ENCODE data around the gene EN2. TPM values are rescaled to one million over a fixed set of nuclear protein-coding genes. Genes with fewer than 3 reads are reported as not detected.

The EN2 gene
- total RNA-seq, 2 donors from 2014 or later: not detected

DNA sequence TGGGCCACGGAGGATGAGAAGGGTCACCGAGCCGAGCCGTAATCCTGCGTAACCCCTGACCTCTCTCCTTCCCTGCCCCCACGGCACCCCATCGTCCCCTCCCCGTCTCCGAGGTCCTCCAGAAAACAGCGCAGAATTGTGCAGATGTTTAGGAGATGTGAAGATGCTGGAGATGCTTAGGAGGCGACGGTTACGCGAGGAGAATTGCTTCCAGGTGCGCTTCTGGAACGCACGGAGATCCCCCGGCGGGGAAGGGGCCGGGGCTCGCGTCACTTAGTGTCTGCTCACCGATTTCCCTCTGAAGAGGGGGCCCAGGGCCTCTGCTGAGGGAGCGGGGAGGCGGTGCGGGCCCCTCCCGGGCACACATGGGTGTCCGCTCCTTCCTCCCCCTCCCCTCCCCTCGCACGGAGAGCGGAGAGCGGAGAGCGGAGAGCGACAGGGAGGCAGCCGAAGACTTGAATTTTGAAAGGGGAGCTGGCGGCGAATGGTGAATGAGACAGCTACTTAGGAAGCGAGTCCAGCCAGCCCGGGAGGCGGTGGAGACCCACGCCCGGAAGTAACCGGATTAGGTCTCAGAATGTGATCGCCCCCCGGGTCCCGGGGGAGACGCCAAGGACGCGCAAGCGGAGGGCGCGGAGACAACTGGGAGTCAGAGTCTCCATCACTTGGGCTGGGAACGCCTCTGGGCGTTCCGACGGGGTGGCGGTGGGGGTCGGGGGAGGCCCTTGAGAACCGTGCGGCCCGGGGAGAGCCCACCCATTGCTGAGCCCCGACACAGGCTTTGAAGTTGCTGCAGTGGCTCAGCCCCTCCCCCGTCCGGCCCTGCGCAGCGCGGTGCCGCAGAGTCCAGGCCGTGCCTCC, 8.7 kb upstream of the EN2 start:
- TF ChIP-seq, protein P1, sequence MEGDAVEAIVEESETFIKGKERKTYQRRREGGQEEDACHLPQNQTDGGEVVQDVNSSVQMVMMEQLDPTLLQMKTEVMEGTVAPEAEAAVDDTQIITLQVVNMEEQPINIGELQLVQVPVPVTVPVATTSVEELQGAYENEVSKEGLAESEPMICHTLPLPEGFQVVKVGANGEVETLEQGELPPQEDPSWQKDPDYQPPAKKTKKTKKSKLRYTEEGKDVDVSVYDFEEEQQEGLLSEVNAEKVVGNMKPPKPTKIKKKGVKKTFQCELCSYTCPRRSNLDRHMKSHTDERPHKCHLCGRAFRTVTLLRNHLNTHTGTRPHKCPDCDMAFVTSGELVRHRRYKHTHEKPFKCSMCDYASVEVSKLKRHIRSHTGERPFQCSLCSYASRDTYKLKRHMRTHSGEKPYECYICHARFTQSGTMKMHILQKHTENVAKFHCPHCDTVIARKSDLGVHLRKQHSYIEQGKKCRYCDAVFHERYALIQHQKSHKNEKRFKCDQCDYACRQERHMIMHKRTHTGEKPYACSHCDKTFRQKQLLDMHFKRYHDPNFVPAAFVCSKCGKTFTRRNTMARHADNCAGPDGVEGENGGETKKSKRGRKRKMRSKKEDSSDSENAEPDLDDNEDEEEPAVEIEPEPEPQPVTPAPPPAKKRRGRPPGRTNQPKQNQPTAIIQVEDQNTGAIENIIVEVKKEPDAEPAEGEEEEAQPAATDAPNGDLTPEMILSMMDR (conservative IDR thresholded peaks at IDR 0.05): no peak
- peaks cover 99% of the 10 kb centered on the region for H3K27me3 Mint-ChIP-seq (ENCODE audit: insufficient read depth)

DNA sequence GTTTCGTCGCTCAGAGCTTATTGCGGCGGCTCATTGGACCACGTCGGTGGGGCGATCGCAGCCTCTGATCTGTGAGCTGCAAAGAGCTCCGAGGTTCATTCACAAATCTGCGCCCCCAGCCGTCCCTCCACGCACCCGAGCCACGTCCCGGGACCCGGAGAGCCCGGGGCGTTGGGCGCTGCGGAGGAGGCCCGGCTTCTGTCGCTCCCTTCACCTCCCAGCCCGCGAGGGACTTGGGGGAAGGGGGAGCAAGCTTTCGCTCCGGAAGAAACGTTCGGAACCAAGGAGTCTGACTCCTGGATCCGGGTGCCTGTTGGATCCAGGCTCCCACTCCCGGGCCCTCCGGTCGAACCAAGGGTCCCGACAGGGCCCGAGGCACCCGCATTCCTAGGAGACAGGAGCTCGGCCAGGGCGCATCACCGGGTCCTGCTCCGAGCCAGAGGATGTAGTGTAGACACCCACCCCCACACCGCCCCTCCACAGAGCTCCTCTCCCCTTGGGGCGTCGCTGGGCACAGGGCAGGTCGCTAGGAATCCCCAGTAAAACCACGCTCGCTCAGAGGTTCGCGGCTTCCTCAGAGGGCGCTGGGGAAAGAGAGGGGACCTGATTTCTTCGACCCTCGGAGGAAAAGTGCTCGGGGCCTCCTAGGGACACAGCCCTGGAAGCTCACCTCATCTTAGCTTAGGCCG, 7.9 kb upstream of the EN2 start:
- no peaks in the 10 kb centered on the region for H3K9me3 ChIP-seq (ENCODE audit: control insufficient read depth, low read length)
- H3K36me3 Mint-ChIP-seq (ENCODE audit: low read depth): no peaks in the 10 kb centered on the region
- H3K27me3 Mint-ChIP-seq (ENCODE audit: insufficient read depth): peaks cover 99% of the 10 kb centered on the region
- no peak overlapping the region for H3K4me3 ChIP-seq (ENCODE audit: low read length)
- H3K4me1 Mint-ChIP-seq: peaks cover 10% of the 10 kb centered on the region
- no peaks in the 10 kb centered on the region for H3K36me3 ChIP-seq (ENCODE audit: control insufficient read depth, insufficient read depth, low read length)
- no peaks in the 10 kb centered on the region for H3K9me3 Mint-ChIP-seq
- H3K4me1 ChIP-seq (ENCODE audit: control insufficient read depth, insufficient read depth, low read length): peaks cover 5% of the 10 kb centered on the region
- H3K27ac ChIP-seq (ENCODE audit: low read depth, low read length): no peak overlapping the region
- H3K9ac ChIP-seq (ENCODE audit: extremely low read depth, low read length, poor library complexity, severe bottlenecking): no peak overlapping the region
- peaks cover 99% of the 10 kb centered on the region for H3K27me3 ChIP-seq (ENCODE audit: control insufficient read depth, insufficient read depth, low read length, poor library complexity, severe bottlenecking)
- TF ChIP-seq, protein P1 (conservative IDR thresholded peaks at IDR 0.05): no peak
- H3K27ac Mint-ChIP-seq: no peak overlapping the region
- WGBS, 2 experiments (ENCODE audit: insufficient coverage in 1 of 2, insufficient read length in 1 of 2): 1% methylated on average over 27 to 52 of the region's 52 CpGs
- no peak overlapping the region for H3K4me3 Mint-ChIP-seq
- peak; percentile 76 for DNase-seq

More for the DNA sequence above, 8.7 kb upstream of the EN2 start:
- Histone ChIP-seq H3K36me3 (ENCODE audit: control insufficient read depth, insufficient read depth, low read length) (no peaks in the 10 kb centered on the region), H3K4me3 (ENCODE audit: low read length) (no peak overlapping the region), H3K27ac (ENCODE audit: low read depth, low read length) (no peak overlapping the region), H3K27me3 (ENCODE audit: control insufficient read depth, insufficient read depth, low read length, poor library complexity, severe bottlenecking) (peaks cover 99% of the 10 kb centered on the region), H3K4me1 (ENCODE audit: control insufficient read depth, insufficient read depth, low read length) (no peaks in the 10 kb centered on the region), H3K9ac (ENCODE audit: extremely low read depth, low read length, poor library complexity, severe bottlenecking) (no peak overlapping the region), H3K9me3 (ENCODE audit: control insufficient read depth, low read length) (no peaks in the 10 kb centered on the region)
- Mint-ChIP-seq H3K4me1 (peaks cover 8% of the 10 kb centered on the region), H3K4me3 (peak overlapping the region; percentile 37), H3K36me3 (ENCODE audit: low read depth) (no peaks in the 10 kb centered on the region), H3K9me3 (no peaks in the 10 kb centered on the region), H3K27ac (no peak overlapping the region)
- WGBS, 2 experiments (ENCODE audit: insufficient coverage in 1 of 2, insufficient read length in 1 of 2): 0 to 1% methylated on average over 32 to 69 of the region's 69 CpGs
- DNase-seq: peak; percentile 84

- no peak overlapping the region for H3K4me3 ChIP-seq (ENCODE audit: low read length)
- WGBS, 2 experiments (ENCODE audit: insufficient coverage in 1 of 2, insufficient read length in 1 of 2): 0 to 3% methylated on average over 10 to 24 of the region's 24 CpGs
- TF ChIP-seq, protein P1 (conservative IDR thresholded peaks at IDR 0.05): no peak
Observed at GRCh38 chr7:155450558-155450969, 7.4 kb upstream of the EN2 start.

More at GRCh38 chr7:155450558-155450969, 7.4 kb upstream of the EN2 start:
- Histone ChIP-seq H3K27me3 (ENCODE audit: control insufficient read depth, insufficient read depth, low read length, poor library complexity, severe bottlenecking) (peaks cover 99% of the 10 kb centered on the region), H3K4me1 (ENCODE audit: control insufficient read depth, insufficient read depth, low read length) (peaks cover 5% of the 10 kb centered on the region), H3K36me3 (ENCODE audit: control insufficient read depth, insufficient read depth, low read length) (no peaks in the 10 kb centered on the region), H3K9ac (ENCODE audit: extremely low read depth, low read length, poor library complexity, severe bottlenecking) (no peak overlapping the region), H3K9me3 (ENCODE audit: control insufficient read depth, low read length) (no peaks in the 10 kb centered on the region), H3K27ac (ENCODE audit: low read depth, low read length) (no peak overlapping the region)
- Mint-ChIP-seq H3K36me3 (ENCODE audit: low read depth) (no peaks in the 10 kb centered on the region), H3K27ac (no peak overlapping the region), H3K4me1 (peaks cover 10% of the 10 kb centered on the region), H3K27me3 (ENCODE audit: insufficient read depth) (peaks cover 100% of the 10 kb centered on the region), H3K9me3 (no peaks in the 10 kb centered on the region), H3K4me3 (no peak overlapping the region)
- DNase-seq: no peak

All from endodermal cell (in vitro differentiated cells).